Sigmoid colon (tissue), 3 donors: ENCODE data around the gene GRK6.

Source experiments
- POLR2A ChIP-seq, 2 donors: fragments of 450-650 bp; IDR thresholded peaks; one replicate each; pipeline ENCODE4 v1.6.1; 2016; ENCODE audit warnings: antibody characterized with exemption in 2 of 2, mild to moderate bottlenecking in 2 of 2, moderate library complexity in 2 of 2
- TF ChIP-seq, protein P1 (sequence below), 4 experiments: fragments of 450-650 bp in 3 of 4; fragments of 200-600 bp in 1 of 4; IDR thresholded peaks; one replicate each; pipeline ENCODE4 v1.5.1; 2016 to 2019; ENCODE audit warnings: antibody characterized with exemption in 4 of 4, mild to moderate bottlenecking in 3 of 4, moderate library complexity in 2 of 4

DNA sequence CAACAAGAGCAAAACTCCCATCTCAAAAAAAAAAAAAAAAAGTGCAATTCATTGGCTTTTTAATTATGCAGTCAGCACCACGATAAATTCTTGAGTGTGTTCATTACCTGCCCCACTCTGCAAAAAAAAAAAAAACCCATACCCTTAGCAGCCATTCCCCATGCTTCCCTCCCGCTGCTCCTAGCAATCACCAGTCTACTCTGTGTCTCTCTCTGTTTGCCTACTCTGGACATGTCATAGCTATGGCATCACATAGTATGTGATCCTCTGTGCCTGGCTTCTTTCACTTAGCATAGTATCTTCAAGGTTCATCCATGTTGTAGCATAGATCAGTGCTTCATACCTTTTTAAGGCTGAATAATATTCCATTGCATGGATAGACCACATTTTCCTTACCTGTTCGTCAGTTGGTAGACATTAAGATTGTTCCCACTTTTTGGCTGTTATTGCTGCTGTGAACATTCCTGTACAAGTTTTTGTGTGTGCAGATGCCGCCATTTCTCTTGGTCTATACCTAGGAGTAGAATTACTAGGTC, 13.1 kb downstream of the GRK6 start:
- TF ChIP-seq POLR2A (IDR thresholded peaks at IDR 0.05) = no peak
- TF ChIP-seq, protein P1, sequence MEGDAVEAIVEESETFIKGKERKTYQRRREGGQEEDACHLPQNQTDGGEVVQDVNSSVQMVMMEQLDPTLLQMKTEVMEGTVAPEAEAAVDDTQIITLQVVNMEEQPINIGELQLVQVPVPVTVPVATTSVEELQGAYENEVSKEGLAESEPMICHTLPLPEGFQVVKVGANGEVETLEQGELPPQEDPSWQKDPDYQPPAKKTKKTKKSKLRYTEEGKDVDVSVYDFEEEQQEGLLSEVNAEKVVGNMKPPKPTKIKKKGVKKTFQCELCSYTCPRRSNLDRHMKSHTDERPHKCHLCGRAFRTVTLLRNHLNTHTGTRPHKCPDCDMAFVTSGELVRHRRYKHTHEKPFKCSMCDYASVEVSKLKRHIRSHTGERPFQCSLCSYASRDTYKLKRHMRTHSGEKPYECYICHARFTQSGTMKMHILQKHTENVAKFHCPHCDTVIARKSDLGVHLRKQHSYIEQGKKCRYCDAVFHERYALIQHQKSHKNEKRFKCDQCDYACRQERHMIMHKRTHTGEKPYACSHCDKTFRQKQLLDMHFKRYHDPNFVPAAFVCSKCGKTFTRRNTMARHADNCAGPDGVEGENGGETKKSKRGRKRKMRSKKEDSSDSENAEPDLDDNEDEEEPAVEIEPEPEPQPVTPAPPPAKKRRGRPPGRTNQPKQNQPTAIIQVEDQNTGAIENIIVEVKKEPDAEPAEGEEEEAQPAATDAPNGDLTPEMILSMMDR (IDR thresholded peaks at IDR 0.05) = no peak
